Fibroblast of mammary gland (primary cell): Measurements from ENCODE around the gene CAPG.
A peak's percentile ranks its signal among the peaks of the same experiment; 100 is the strongest.

Source experiments
- DNase-seq: peaks from one replicate; pipeline ENCODE4 v3.0.0-alpha.2; 2010; ENCODE audit warnings: low read depth
- H3K4me3 ChIP-seq: 2 replicates; pipeline ENCODE4 v1.5.1; 2011; ENCODE audit warnings: low read depth, mild to moderate bottlenecking, low read length, moderate library complexity; ENCODE audit not compliant: control insufficient read depth
- CTCF ChIP-seq: conservative IDR thresholded peaks from 2 replicates; pipeline ENCODE4 v1.5.1; 2011; ENCODE audit warnings: low read depth, low read length, inconsistent platforms; ENCODE audit not compliant: control insufficient read depth, insufficient read depth

Gene CAPG

GRCh38 chr2:85434696-85435095 is 24.5 kb upstream of the CAPG start:
- H3K4me3 ChIP-seq: no peak overlapping the region
- no peak for DNase-seq
- TF ChIP-seq CTCF: no peak

- DNase-seq: peak; percentile 98
- H3K4me3 ChIP-seq: no peak overlapping the region
- no peak for TF ChIP-seq CTCF
Measured at GRCh38 chr2:85433511-85434089, 23.4 kb upstream of the CAPG start.

- TF ChIP-seq CTCF: no peak
- H3K4me3 ChIP-seq: no peak overlapping the region
Measured at GRCh38 chr2:85431570-85432205, 21.5 kb upstream of the CAPG start.

GRCh38 chr2:85430752-85431569 is 20.8 kb upstream of the CAPG start:
- TF ChIP-seq CTCF: no peak
- DNase-seq: no peak
- no peak overlapping the region for H3K4me3 ChIP-seq

More at GRCh38 chr2:85431570-85432205, 21.5 kb upstream of the CAPG start:
- no peak for DNase-seq

- TF ChIP-seq CTCF: no peak
- no peak for DNase-seq
- H3K4me3 ChIP-seq: no peak overlapping the region
Measured at GRCh38 chr2:85429924-85430289, 19.7 kb upstream of the CAPG start.

GRCh38 chr2:85429213-85429923 is 19.2 kb upstream of the CAPG start:
- H3K4me3 ChIP-seq: no peak overlapping the region
- no peak for TF ChIP-seq CTCF
- DNase-seq: no peak
